IMR-90 (cell line): Measurements from ENCODE around the gene RASL11A. TPM values are rescaled to one million over a fixed set of nuclear protein-coding genes. Genes with fewer than 3 reads are reported as not detected.
"Not testable (repeated sequence)": the region's sequence is repeated elsewhere in the genome, so short reads cannot be mapped to it uniquely, and the experiment has no call there.

Experiments
- ATAC-seq: fragments of 200-7000 bp; cut with Tn5 transposase; 2 replicates; pipeline ENCODE4 v1.9.1; 2020; ENCODE audit warnings: low read depth, mild to moderate bottlenecking, moderate library complexity
- BruUV-seq: library from RNA; stranded (reverse); fragments of 400-500 nt; replicated peaks from 2 replicates; lab custom pipeline; 2021; lab: Mats Ljungman, UMichigan
- CTCF ChIA-PET: fragments of 300-600 bp; formaldehyde crosslinking; extraction: SDS; loops from one replicate; lab custom pipeline; 2021; ENCODE audit warnings: antibody characterized with exemption; lab: Yijun Ruan, JAX
- POLR2A ChIA-PET: fragments of 300-600 bp; sonication (Branson Sonifier 250); formaldehyde crosslinking; loops from one replicate; lab custom pipeline; 2022; ENCODE audit warnings: antibody characterized with exemption; ENCODE audit not compliant: unreplicated experiment; lab: Charles Lee
- DNase-seq: peaks from one replicate; pipeline ENCODE4 v3.0.0; 2013
- H2AFZ ChIP-seq: replicated peaks from 2 replicates; pipeline ENCODE3; 2013; ENCODE audit warnings: low read length, mild to moderate bottlenecking; ENCODE audit not compliant: poor library complexity
- H2AK5ac ChIP-seq: 2 replicates; pipeline ENCODE4 v1.6.1; 2013; ENCODE audit warnings: low read depth, low read length, inconsistent platforms
- H2AK9ac ChIP-seq: replicated peaks from 2 replicates; pipeline ENCODE3; 2013; ENCODE audit warnings: mild to moderate bottlenecking, low read depth, low read length, moderate library complexity; ENCODE audit not compliant: poor library complexity
- H2BK120ac ChIP-seq: 2 replicates; pipeline ENCODE4 v1.6.1; 2013; ENCODE audit warnings: low read depth, low read length, inconsistent platforms
- H2BK15ac ChIP-seq: 3 replicates; pipeline ENCODE4 v1.6.1; 2013; ENCODE audit warnings: low read depth, low read length, inconsistent platforms
- H2BK20ac ChIP-seq: 2 replicates; pipeline ENCODE4 v1.6.1; 2013; ENCODE audit warnings: low read depth, mild to moderate bottlenecking, inconsistent platforms, low read length, moderate library complexity
- H2BK5ac ChIP-seq: 2 replicates; pipeline ENCODE4 v1.6.1; 2013; ENCODE audit warnings: mild to moderate bottlenecking, low read depth, low read length, inconsistent platforms; ENCODE audit not compliant: poor library complexity, severe bottlenecking
- H3K14ac ChIP-seq: replicated peaks from 2 replicates; pipeline ENCODE4 v1.6.1; 2013; ENCODE audit warnings: low read depth, low read length, inconsistent platforms
- H3K18ac ChIP-seq: 2 replicates; pipeline ENCODE4 v1.6.1; 2013; ENCODE audit warnings: low read depth, low read length, control low read depth
- H3K23ac ChIP-seq: 2 replicates; pipeline ENCODE4 v1.6.1; 2013; ENCODE audit warnings: low read depth, low read length, inconsistent platforms
- H3K27ac ChIP-seq: 2 replicates; pipeline ENCODE4 v1.5.1; 2013; ENCODE audit warnings: mild to moderate bottlenecking, control low read depth, low read length; ENCODE audit not compliant: insufficient read depth
- H3K27me3 ChIP-seq: 2 replicates; pipeline ENCODE4 v1.6.1; 2013; ENCODE audit warnings: low read length; ENCODE audit not compliant: control insufficient read depth, insufficient read depth
- H3K36me3 ChIP-seq: 2 replicates; pipeline ENCODE4 v1.6.1; 2013; ENCODE audit warnings: low read length, mixed read lengths; ENCODE audit not compliant: control insufficient read depth, insufficient read depth
- H3K4ac ChIP-seq: 2 replicates; pipeline ENCODE4 v1.6.1; 2013; ENCODE audit warnings: low read depth, low read length, inconsistent platforms
- H3K4me1 ChIP-seq: 2 replicates; pipeline ENCODE4 v1.6.1; 2013; ENCODE audit warnings: low read length, mixed read lengths; ENCODE audit not compliant: control insufficient read depth, insufficient read depth
- H3K4me2 ChIP-seq: 2 replicates; pipeline ENCODE4 v1.6.1; 2013; ENCODE audit warnings: low read depth, mild to moderate bottlenecking, control low read depth, low read length, moderate library complexity
- H3K4me3 ChIP-seq: 2 replicates; pipeline ENCODE4 v1.5.1; 2013; ENCODE audit warnings: low read depth, mild to moderate bottlenecking, control low read depth, low read length, moderate library complexity; ENCODE audit not compliant: insufficient read depth
- H3K56ac ChIP-seq: 2 replicates; pipeline ENCODE4 v1.6.1; 2013; ENCODE audit warnings: low read length, inconsistent platforms; ENCODE audit not compliant: insufficient read depth; ENCODE audit errors: extremely low read depth
- H3K79me1 ChIP-seq, 2 experiments: 2 replicates each; pipeline ENCODE4 v1.6.1; 2013; ENCODE audit warnings: low read length in 2 of 2, inconsistent platforms in 1 of 2, low read depth in 1 of 2
- H3K9ac ChIP-seq: 2 replicates; pipeline ENCODE4 v1.6.1; 2013; ENCODE audit warnings: low read depth, low read length, control low read depth
- H3K9me1 ChIP-seq: 2 replicates; pipeline ENCODE4 v1.6.1; 2013; ENCODE audit warnings: low read length, inconsistent platforms; ENCODE audit not compliant: insufficient read depth
- H3K9me3 ChIP-seq: 2 replicates; pipeline ENCODE4 v1.6.1; 2013; ENCODE audit warnings: low read length; ENCODE audit not compliant: control insufficient read depth, insufficient read depth
- H4K20me1 ChIP-seq: 2 replicates; pipeline ENCODE4 v1.6.1; 2013; ENCODE audit warnings: low read length, inconsistent platforms; ENCODE audit not compliant: insufficient read depth
- H4K5ac ChIP-seq: 2 replicates; pipeline ENCODE4 v1.6.1; 2013; ENCODE audit warnings: mild to moderate bottlenecking, low read depth, low read length, control low read depth
- H4K8ac ChIP-seq, 2 experiments: 2 replicates each; pipeline ENCODE4 v1.6.1; 2013; ENCODE audit warnings: low read depth in 2 of 2, low read length in 2 of 2, control low read depth in 1 of 2, inconsistent platforms in 1 of 2
- H4K91ac ChIP-seq: 2 replicates; pipeline ENCODE4 v1.6.1; 2013; ENCODE audit warnings: low read depth, low read length, inconsistent platforms; ENCODE audit not compliant: insufficient read depth
- FOS ChIP-seq: fragments of 150-350 bp; IDR thresholded peaks from 2 replicates; pipeline ENCODE4 v1.6.1; 2016; ENCODE audit warnings: low read depth, low read length
- RCOR1 ChIP-seq: IDR thresholded peaks from 2 replicates; pipeline ENCODE4 v1.6.1; 2012; ENCODE audit warnings: mild to moderate bottlenecking, low read length, improper control_type of control experiment; ENCODE audit not compliant: insufficient replicate concordance
- WGBS, 2 experiments: methylation state at CpG; one replicate each; pipeline versions ENCODE4 v1.1.5 to v1.1.7; 2013; ENCODE audit warnings: missing lambda C conversion rate in 2 of 2; ENCODE audit not compliant: insufficient read length in 1 of 2; ENCODE audit errors: extremely low coverage in 2 of 2; 5-methylcytosine and 5-hydroxymethylcytosine counted together
- dilution Hi-C: fragments of 300-500 bp; cut with HindIII; formaldehyde crosslinking; loops from one replicate; pipeline ENCODE4 v1.14.3; 2018; ENCODE audit warnings: low sequenced_read_pairs; ENCODE audit not compliant: unreplicated experiment
- in situ Hi-C: fragments of 300-500 bp; cut with MboI; formaldehyde crosslinking; loops from 3 replicates; pipeline ENCODE4 v1.14.3; 2019; ENCODE audit warnings: low sequenced_read_pairs, inconsistent platforms, mixed read lengths
- intact Hi-C: fragments of 100-400 bp; cut with micrococcal nuclease; formaldehyde crosslinking; loops from 2 replicates; pipeline ENCODE4 v1.10.0; 2022
- microRNA-seq, 2 experiments: library from miRNA; stranded (forward) in 1 of 2; unstranded in 1 of 2; fragments of 10-50 nt in 1 of 2; fragments of <30 nt in 1 of 2; gene quantifications in 1 of 2; microRNA quantifications in 1 of 2; one replicate each; pipeline versions ENCODE3 to v1.1.0; 2013 to 2020; ENCODE audit not compliant: insufficient read depth in 1 of 2, insufficient read length in 1 of 2, unreplicated experiment in 1 of 2
- polyA plus RNA-seq, 3 experiments: library from polyadenylated mRNA; depleted of rRNA; stranded (reverse); fragments of >200 nt; gene quantifications; 2 replicates each; pipeline ENCODE4 v1.2.3, GENCODE V29; 2012; ENCODE audit warnings: low replicate concordance in 1 of 3
- small RNA-seq, 5 experiments: library from RNA; depleted of rRNA; stranded (forward); fragments of <200 nt; gene quantifications; one replicate each; pipeline ENCODE3, GENCODE V24; 2012
- total RNA-seq: library from RNA; depleted of rRNA; stranded (reverse); fragments of >200 nt; gene quantifications from 2 replicates; pipeline ENCODE4 v1.2.3, GENCODE V29; 2012; rRNA removed

RASL11A gene
- total and polyA plus RNA-seq, 2 of the 4 experiments (the other 2 are of a cell fraction), result 10.4 to 18.5 TPM

DNA sequence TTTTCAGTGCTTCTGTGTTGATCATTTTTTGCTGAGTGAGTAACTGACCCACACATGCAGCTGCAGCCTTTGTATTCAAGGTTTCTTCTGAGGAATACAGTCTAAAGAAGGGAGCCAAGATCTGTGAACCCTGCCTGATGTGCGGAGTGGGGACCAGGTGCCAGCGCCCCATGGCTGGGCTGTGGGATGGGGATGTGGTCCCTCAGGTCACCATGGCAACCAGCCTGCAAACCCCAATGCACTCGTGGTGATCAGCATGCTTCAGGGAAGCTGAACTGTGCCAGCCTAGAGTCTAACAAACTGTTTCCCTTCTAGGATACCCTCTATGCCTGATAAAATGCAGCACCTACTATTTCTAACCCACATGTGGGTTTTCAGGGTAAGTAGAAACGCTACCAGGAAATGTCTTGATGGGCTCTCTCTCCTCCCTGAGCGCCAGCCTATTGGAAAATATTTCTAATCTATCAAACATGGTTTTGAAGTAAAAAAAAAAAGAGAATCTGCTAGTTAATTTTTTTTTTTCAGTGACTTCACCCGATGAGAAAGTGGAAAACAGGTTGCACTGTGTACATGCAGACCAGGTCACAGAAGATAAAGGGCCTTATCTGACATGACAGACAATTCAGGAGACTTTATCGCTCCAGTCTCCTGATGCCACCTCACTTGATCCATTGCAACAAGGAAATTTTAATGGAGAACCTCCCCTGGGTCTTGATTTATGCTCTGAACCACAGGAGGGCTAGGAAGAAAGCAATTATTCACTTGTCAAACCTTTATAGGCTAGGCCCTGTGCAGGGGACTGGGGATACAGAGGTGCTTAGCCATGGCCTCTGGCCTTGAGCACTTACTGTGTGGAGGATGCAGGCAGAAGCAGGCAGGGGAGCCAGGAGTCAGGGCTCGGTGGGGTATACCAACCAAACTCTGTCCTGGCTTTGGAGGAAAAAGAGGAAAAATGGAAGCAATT is 51.1 kb downstream of the RASL11A start (continued):
- no peak for TF ChIP-seq RCOR1
- TF ChIP-seq FOS, result no peak

DNA sequence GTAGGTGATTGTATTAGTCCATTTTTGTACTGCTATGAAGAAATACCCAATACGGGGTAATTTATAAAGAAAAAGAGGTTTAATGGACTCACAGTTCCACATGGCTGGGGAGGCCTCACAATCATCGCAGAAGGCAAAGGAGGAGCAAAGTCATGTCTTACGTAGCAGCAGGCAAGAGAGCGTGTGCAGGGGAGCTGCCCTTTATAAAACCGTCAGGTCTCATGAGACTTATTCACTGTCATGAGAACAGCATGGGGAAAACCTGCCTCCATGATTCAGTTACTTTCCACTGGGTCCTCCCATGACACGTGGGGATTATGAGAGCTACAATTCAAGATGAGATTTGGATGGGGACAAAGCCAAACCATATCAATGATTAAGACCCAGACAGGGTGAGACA is 51.8 kb downstream of the RASL11A start:
- H3K27me3 ChIP-seq, H3K4me3 ChIP-seq, H2BK5ac ChIP-seq, H3K4me2 ChIP-seq, BruUV-seq, H4K8ac ChIP-seq, H3K4me1 ChIP-seq, intact Hi-C loops, dilution Hi-C loops, DNase-seq, H2AK9ac ChIP-seq, H3K9me1 ChIP-seq, H3K9me3 ChIP-seq, H3K4ac ChIP-seq, CTCF ChIA-PET, H4K5ac ChIP-seq, H4K20me1 ChIP-seq, POLR2A ChIA-PET, in situ Hi-C loops, H3K36me3 ChIP-seq, H3K79me1 ChIP-seq, H3K18ac ChIP-seq, H2AK5ac ChIP-seq, H3K27ac ChIP-seq, H4K91ac ChIP-seq, H2BK15ac ChIP-seq, H2AFZ ChIP-seq, H3K14ac ChIP-seq, H3K56ac ChIP-seq, H2BK120ac ChIP-seq, H3K23ac ChIP-seq, ATAC-seq, H2BK20ac ChIP-seq, H3K9ac ChIP-seq: not testable (repeated sequence)
- WGBS, 2 experiments, result 91% methylated on average over 4 of the region's 6 CpGs; no CpG with 5 or more reads in 1 of the 2 experiments

Small RNAs within 50 kb of the gene (microRNA-seq; reads per million reads assigned to microRNA genes)
- gene SNORA27 (ENCODE audit: insufficient read depth, insufficient read length) (not detected), gene SNORD102 (ENCODE audit: insufficient read depth, insufficient read length) (not detected)

Small RNAs within 50 kb of the gene (small RNA-seq; reads per million reads assigned to genes)
- 0 reads per million in 5 experiments for gene SNORA27
- 0 reads per million in 5 experiments for gene SNORD102

Other genes with a start within 250 kb of the RASL11A start
- 16.5 and 27.2 TPM in 2 replicates for gene USP12, start 99.0 kb upstream of the RASL11A start, total RNA-seq
- gene USP12, start 99.0 kb upstream of the RASL11A start, polyA plus RNA-seq (2012; rRNA removed), result 7.8 and 11.8 TPM in 2 replicates
- 1,160 and 1,364 TPM in 2 replicates for gene RPL21, start 19.3 kb upstream of the RASL11A start, total RNA-seq
- 912 and 966 TPM in 2 replicates for gene RPL21, start 19.3 kb upstream of the RASL11A start, polyA plus RNA-seq (2012; rRNA removed)
- 116 and 148 TPM in 2 replicates for gene GTF3A, start 153.8 kb downstream of the RASL11A start, total RNA-seq
- 73.1 and 74.1 TPM in 2 replicates for gene GTF3A, start 153.8 kb downstream of the RASL11A start, polyA plus RNA-seq (2012; rRNA removed)
- gene MTIF3, start 179.7 kb downstream of the RASL11A start, total RNA-seq, result 31.7 and 60.8 TPM in 2 replicates
- 36.6 and 41.0 TPM in 2 replicates for gene MTIF3, start 179.7 kb downstream of the RASL11A start, polyA plus RNA-seq (2012; rRNA removed)